SW480 (cell line): ENCODE results near the gene AFP.

Experiments
- DNase-seq: peaks from one replicate; pipeline ENCODE4 v3.0.0-alpha.2; 2016; ENCODE audit warnings: low spot score

Gene AFP

DNA sequence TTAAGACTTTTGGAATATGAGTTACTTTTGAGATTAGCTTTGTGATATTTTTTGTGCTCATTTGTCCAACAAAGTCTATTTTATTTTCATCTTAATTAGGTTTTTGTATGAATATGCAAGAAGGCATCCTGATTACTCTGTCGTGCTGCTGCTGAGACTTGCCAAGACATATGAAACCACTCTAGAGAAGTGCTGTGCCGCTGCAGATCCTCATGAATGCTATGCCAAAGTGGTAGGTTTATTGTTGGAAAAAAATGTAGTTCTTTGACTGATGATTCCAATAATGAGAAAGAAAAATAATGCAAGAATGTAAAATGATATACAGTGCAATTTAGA, 21.1 kb upstream of the AFP start:
- no peak for DNase-seq

DNA sequence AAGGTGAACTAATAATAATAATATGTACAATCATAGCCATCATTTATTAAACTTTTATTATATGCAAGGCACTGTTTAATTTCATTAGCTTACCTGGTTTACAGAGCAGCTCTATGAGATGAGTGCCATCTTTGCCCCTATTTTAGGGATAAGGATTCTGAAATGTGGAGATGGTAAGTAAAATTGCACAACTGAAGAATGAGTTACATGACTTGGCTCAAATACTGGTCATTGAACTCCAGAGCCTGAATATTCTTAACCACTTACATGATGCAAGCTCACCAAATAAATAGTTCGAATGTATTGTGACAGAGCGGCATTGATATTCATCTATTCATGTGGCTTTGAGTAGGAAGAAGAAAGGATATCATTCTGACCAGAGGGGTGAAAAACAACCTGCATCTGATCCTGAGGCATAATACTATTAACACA, 20.2 kb upstream of the AFP start:
- peak; percentile 85 for DNase-seq

DNA sequence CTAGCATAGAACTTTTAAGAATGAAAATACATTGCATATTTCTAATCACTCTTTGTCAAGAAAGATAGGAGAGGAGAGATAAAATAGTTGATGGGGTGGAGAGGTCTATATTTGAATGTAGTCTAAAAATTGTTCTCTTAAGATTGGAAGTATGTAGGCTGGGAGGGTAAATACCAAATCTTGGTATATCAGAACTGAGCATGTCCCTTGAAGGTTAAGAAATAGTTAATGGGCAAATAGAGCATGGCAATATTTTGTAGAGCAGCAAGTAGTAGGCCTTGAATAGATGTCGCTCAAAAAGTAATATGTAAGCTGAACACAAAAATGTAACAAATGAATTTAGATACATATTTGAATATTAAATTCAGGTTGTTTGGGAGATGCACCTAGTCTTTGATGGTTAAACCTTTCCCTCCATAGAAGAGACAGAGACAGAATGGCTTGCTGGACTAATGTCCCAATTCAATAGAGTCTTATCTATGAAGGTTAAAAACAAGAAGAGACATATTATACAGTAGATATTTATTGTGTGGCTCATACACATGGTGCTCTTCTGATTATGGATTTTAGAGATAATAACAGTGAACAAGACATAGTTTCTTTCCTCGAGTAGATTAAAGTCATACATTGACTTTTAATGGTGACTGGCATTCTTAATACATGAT, 19.5 kb upstream of the AFP start:
- no peak for DNase-seq

DNA sequence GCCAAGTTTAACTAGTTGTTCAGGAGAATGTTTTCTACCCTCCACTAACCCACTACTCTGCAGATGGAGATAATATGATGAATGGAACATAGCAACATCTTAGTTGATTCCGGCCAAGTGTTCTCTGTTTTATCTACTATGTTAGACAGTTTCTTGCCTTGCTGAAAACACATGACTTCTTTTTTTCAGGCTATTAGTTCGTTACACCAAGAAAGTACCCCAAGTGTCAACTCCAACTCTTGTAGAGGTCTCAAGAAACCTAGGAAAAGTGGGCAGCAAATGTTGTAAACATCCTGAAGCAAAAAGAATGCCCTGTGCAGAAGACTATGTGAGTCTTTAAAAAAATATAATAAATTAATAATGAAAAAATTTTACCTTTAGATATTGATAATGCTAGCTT, 18.7 kb upstream of the AFP start:
- DNase-seq, result no peak

- DNase-seq, result no peak
These were observed 18.0 kb upstream of the AFP start for GRCh38 chr4:73417973-73418372.

- DNase-seq, result no peak
These were observed 17.3 kb upstream of the AFP start for GRCh38 chr4:73418677-73419076.

GRCh38 chr4:73419106-73420038, 16.6 kb upstream of the AFP start:
- no peak for DNase-seq

DNA sequence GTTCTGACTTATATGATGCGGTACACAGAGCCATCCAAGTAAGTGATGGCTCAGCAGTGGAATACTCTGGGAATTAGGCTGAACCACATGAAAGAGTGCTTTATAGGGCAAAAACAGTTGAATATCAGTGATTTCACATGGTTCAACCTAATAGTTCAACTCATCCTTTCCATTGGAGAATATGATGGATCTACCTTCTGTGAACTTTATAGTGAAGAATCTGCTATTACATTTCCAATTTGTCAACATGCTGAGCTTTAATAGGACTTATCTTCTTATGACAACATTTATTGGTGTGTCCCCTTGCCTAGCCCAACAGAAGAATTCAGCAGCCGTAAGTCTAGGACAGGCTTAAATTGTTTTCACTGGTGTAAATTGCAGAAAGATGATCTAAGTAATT, 15.4 kb upstream of the AFP start:
- peak; percentile 31 for DNase-seq

DNA sequence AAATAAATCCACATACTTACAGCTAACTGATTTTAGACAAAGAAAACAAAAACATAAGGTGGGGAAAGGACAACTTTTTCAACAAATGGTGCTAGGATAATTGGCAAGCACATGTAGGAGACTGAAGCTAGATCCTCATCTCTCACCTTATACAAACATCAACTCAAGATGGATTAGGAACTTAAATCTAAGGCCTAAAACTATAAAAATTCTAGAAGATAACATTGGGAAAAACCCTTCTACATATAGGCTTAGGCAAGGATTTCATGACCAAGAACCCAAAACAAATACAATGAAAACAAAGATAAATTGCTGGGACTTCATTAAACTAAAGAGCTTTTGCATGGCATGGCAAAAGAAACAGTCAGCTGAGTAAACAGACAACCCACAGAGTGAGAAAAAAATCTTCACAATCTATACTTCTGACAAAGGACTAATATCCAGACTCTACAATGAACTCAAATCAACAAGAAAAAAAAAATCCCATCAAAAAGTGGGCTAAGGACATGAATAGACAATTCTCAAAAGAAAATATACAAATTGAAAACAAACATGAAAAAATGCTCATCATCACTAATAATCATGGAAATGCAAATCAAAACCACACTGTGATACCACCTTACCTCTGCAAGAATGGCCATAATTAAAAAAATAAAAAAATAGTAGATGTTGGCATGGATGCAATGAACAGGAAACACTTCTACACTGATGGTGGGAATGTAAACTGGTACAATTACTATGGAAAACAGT, 14.1 kb upstream of the AFP start:
- DNase-seq, result no peak

- no peak for DNase-seq
These were observed 13.6 kb upstream of the AFP start for GRCh38 chr4:73422458-73422752.

DNA sequence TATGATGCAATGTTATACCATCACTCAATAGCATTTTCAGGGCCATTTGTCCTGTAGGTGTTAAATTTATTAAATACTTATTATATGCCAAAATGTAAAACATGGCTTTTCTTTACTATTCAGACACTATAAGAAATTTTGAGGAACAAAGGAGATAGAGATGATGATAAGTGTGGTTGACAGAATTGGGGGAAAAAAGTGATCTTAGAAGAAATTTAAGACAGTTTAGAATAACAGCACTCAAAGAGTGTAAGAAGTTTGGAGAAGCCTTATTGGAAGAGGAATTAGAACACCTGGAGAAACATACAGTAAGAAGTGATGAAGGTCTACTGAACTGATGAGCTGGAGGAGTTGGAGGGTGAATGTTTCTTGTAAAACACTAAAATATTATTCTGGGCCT, 12.8 kb upstream of the AFP start:
- DNase-seq, result no peak

DNA sequence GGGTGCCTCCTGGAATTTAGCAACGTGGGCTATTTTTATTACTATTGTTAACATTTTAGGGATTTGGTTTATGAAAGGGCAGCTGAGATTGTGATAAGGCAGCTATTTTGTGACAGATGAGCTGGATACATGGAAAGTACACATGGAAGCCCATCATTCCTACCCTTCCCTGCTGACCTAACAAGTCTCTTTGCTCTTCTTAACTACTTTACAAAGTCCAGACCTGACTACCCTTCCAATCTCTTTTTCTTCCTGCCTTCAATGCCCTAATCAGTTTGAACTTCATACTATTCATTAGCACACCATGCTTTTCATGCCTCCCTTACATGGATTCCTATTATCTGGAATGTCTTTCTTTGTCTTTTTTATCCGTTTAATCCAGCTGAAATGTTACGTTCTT, 9.4 kb upstream of the AFP start:
- DNase-seq, result no peak

GRCh38 chr4:73429118-73429517, 6.9 kb upstream of the AFP start:
- no peak for DNase-seq

DNA sequence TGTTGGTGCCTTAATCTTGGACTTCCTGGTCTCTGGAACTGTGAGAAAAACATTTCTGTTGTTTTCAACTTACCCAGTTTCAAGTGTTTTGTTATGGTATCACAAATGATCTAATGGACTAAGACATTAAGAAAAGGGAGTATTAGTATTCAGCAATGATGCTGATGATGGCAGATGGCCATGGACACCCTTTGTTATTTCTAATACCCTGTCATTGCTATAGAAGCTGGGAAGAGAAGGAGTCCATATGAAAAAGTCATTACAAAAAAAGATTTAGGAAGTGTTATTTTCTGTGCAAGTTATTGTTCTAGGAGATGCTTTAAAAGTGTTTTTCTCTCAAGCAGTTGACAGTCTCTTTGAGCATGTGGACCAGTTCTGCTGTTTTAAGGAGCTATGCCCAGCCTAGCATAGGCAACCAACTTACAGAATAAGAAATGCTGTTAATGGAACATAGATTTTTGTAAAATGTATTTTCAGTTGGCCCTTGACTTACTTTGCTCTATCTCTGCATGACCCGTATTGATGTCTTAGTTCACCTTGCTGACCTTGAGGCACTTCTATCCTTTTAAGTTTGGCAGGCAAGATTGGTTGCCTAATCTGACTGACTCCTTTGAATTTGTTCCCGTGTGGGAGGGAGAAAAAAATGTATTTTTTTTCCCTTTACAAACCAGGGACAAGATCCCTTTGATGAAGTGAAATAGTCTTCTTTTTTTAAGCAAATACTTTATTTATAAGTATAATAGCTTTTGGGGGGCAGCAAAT, 6.0 kb upstream of the AFP start:
- DNase-seq, result no peak

- no peak for DNase-seq
These were observed 4.2 kb upstream of the AFP start for GRCh38 chr4:73431813-73432168.

GRCh38 chr4:73432169-73433000, 3.6 kb upstream of the AFP start:
- no peak for DNase-seq

- DNase-seq, result no peak
These were observed 2.9 kb upstream of the AFP start for GRCh38 chr4:73433140-73433539.

GRCh38 chr4:73434311-73434710, 1.7 kb upstream of the AFP start:
- DNase-seq, result peak; percentile 29

GRCh38 chr4:73436674-73437557, 895 bp downstream of the AFP start:
- no peak for DNase-seq

- no peak for DNase-seq
These were observed 1.5 kb downstream of the AFP start for GRCh38 chr4:73437558-73437956.

GRCh38 chr4:73438048-73438447, 2.0 kb downstream of the AFP start:
- no peak for DNase-seq
